HL-60/S4 treated with phorbol 12-myristate 13-acetate at 8.2 ng/mL for 4 days and 3 days (cell line): ENCODE measurements around the gene MICALL1.

ENCODE experiments used
- in situ Hi-C: fragments of 300-500 bp; cut with MboI; formaldehyde crosslinking; loops from 2 replicates; pipeline ENCODE4 v1.15.0; 2022; ENCODE audit warnings: low sequenced_read_pairs

The MICALL1 gene, protein sequence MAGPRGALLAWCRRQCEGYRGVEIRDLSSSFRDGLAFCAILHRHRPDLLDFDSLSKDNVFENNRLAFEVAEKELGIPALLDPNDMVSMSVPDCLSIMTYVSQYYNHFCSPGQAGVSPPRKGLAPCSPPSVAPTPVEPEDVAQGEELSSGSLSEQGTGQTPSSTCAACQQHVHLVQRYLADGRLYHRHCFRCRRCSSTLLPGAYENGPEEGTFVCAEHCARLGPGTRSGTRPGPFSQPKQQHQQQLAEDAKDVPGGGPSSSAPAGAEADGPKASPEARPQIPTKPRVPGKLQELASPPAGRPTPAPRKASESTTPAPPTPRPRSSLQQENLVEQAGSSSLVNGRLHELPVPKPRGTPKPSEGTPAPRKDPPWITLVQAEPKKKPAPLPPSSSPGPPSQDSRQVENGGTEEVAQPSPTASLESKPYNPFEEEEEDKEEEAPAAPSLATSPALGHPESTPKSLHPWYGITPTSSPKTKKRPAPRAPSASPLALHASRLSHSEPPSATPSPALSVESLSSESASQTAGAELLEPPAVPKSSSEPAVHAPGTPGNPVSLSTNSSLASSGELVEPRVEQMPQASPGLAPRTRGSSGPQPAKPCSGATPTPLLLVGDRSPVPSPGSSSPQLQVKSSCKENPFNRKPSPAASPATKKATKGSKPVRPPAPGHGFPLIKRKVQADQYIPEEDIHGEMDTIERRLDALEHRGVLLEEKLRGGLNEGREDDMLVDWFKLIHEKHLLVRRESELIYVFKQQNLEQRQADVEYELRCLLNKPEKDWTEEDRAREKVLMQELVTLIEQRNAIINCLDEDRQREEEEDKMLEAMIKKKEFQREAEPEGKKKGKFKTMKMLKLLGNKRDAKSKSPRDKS

DNA sequence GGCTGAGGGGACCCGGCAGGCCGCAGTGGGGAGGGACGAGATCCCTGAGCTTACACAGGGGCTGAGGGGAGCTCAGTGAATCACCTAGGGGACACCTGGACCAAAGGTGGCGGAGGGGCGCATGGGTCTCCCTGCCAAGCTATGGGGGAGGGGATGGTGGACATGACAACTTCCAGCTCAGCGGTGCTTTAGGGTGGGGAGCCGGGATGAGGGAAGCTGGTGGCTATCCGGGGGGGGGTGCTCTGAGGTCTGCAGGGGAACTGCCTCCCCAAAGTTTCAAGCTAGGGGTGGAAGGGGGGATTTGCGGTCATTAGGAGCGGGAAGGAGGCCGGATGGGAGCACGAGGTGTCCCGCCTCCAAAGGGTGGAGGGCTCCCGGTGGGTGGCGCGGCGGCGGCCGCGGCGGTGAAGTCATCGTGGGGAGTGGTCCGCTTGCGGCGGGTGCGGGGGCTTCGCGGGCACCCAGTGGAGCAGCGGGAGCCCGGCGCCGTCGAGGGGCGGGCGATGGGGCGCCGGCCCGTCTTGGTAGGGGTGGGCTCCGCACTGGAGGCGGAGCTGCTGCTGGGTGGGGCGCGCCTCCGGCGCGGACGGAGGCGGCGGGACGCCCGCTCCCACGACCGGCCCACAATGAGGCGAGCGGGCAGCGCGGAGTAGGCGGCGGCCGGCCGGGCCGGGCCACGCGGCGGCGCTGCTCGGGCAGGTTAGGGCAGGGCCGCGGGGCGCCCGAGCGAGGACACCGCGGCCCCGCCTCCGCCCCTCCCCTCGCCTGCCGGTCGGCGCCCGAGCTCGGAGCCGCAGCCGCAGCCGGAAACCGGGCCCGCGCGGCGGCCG, at the start of gene MICALL1:
Gene MICALL1 (plus strand): TSS at position 764 of the 830 bp plus-strand sequence. CDS start 126 bp downstream, outside the sequence.
- in situ Hi-C loops = no loop called here

DNA sequence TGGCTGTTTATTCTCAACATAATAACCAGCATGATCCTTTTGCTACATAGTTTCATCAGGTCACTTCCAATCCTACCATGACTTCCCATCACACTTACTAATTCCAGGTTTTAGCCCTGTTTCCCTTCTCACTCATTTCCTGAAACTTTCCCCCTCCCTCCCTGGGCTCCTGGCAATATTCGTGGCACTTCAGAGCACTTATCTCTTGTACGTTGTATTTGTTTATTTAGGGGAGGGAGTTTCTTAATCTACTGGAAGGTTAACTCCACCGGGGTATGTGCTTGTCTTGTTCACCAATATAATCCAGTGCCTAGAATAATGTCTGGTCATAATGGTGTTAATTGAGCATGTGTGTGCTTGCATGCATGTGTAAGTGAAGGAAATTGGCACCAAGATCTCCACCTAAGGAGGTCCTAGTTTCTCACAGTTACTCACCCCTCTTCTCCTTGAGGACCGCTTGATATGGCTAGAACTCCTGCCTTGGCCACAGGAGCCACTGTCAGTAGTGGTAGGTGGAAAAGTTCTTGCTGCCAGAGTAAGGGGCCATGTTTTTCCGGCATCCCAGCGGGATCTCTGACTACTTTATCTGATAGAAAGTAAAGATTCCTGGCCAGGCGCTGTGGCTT, 45.2 kb upstream of the MICALL1 start:
- in situ Hi-C loops = no loop called here

DNA sequence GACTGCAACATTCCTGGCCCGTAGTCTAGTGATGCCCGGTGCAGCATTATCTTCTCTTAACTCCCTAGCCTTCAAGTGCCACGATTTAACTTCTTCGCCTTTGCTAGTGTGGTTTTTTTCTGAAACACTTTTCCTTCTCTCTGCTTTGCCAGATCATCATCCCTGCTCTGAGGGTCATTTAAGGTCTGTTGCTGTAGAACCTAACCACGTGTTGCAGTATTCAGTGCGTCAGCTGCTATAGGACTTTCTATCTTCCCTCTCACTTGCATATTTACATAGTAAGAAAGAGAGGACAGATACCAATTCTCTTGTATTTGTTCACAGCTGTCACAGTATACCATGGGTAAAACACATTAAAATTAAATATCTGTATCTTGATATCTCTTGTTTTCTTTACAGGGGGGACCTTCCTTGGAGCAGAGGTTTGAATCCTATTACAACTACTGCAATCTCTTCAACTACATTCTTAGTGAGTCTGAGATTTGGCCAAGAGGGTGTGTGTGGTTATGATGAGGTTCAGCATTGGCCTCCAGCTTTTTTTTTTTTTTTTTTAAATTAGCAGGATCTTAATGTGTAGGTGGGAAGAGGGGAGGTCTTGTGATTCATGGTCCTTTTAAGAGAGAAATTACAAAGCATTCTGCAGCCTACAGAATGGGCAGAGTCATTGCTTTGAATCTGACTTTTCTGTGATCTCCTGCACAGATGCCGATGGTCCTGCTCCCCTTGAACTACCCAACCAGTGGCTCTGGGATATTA, 43.3 kb upstream of the MICALL1 start:
- in situ Hi-C loops = no loop called here

DNA sequence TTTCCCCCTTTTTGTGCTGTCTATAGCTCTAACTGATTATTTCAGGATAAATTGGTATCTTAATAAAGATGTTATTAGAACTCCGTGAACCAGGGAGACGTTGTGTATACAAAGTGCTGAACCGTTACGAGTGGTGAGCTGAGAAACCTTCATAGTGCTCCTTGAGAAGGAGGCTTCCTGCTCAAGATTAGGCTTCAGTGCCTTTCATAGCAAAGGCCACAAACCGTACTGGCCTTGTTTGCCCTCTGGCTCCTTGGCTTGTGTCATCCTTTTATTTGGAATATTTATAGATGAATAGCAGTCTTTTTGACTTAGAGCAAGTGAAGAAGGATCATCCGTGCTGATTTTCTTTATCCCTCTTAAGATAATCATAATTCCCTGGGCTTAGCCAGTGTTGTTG, 40.6 kb upstream of the MICALL1 start:
- in situ Hi-C loops = no loop called here

DNA sequence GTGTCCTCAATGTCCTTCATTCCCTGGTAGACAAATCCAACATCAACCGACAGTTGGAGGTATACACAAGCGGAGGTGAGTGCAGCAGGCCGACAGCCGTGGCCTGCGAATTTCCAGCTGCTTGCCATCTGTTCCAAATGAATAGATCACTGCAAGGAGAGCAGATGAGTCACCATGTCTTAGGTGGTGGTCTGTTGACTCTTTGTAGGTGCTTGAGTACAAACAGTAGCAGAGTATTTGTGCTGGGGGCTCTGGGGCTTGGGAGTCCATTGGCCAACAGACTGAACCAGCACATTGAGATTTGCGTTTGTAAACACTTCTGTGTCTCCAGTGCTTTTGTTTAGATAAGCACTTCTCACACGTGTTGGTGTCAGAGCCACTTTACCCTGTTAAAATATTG, 35.8 kb upstream of the MICALL1 start:
- in situ Hi-C loops = no loop called here

DNA sequence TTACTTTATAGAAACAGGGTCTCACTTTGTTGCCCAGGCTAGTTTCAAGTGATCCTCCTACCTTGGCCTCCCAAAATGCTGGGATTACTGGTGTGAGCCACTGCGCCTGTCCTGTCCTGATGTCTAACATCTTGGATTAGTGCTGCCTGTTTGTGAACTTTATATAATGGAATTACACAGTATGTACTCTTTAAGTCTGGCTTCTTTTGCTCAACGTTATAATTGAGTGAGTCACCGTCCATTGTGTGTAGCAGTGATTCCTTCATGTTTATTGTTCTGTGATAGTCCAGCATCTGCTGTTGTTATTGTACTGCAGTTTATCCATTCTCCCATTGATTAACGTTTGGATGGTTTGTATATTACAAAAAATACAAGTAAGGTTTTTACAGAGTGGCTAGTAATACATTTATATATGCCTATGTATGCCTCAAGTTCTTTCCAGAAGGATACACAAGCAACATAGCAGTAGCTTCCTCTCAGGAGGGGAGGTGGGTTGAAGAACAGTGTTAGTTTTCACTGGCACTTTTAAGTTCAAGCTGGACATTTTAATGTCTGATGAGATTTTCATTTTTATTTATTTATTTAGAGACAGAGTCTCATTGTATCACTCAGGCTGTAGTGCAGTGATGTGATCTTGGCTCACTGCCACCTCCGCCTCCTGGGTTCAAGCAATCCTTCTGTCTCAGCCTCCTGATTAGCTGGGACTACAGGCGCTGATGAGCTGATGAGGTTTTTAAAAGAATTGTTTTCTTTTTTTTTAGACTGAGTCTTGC, 25.2 kb upstream of the MICALL1 start:
- in situ Hi-C loops = no loop called here

DNA sequence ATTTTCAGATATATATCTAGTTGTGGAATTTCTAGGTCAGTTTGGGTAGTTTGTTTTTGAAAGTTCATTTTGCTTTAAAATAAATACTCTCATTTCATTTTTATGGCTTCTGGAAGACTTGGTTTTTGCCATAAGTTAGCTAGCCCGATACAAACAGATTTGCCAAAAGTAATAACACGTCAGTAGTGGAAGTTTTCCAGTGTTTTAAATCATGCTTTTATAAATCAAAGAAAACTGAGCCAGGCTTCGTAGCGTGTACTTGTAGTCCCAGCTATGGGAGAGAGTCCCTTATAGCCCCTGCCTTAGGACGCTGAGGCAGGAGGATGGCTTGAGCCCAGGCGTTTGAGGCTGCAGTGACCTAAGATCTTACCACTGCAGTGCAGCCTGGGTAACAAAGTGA, 21.7 kb upstream of the MICALL1 start:
- in situ Hi-C loops = no loop called here

DNA sequence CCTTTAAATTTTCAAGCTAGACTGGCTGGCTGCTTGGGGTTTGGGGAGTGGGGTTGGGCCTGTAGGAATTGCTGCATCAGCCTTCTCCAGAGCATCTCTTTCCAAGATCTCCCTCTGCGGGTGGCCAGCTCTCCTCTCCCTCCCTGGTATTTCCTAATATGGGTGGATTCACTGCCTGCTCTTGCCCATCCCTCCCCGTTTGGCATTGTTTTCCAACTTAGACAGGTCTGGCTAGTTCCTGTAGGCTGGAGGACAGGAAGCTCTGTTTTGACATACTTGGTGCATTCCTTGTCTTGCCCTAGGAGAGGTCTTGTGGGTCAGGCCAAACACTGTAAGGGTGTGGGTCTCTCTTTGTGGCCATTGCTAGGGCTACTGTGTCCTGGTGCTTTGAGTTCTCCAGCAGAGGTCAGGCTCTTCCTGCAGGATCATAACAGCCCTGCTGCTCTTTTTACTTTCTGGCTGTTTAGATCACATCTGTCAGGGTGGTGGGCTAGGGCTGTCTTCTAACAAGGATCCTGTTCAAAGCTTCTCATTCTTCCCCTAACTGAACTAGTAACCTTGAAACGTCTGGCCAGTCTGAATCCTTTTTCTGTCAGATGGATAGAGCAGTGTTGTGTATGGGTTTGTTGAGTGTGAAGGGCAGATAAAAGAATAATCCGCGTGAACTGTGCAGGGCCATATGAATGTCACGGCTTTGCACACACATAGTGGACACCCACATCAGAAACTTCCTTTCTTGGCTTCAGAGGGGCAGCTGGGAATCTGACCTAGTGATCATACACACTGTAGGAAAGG, 18.3 kb upstream of the MICALL1 start:
- in situ Hi-C loops = no loop called here

DNA sequence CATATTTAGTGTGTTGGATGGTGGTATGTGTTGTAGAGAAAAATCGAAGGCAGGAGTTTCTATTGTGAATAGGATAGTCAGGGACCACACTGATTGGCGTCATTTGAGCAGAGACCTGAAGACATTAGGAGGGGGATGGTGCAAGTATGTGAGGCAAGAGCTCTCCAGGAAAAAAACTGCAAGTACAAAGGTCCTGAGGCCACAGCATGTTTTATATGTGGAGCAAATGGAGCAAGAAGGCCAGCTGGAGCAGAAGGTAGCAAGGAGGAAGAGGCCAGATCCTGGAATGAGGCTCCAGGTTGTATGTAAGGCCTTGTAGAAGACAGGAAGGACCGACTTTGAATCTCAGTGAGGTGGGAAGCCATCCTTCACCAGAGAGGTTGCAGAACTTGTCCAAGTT, 14.2 kb upstream of the MICALL1 start:
- in situ Hi-C loops = no loop called here

DNA sequence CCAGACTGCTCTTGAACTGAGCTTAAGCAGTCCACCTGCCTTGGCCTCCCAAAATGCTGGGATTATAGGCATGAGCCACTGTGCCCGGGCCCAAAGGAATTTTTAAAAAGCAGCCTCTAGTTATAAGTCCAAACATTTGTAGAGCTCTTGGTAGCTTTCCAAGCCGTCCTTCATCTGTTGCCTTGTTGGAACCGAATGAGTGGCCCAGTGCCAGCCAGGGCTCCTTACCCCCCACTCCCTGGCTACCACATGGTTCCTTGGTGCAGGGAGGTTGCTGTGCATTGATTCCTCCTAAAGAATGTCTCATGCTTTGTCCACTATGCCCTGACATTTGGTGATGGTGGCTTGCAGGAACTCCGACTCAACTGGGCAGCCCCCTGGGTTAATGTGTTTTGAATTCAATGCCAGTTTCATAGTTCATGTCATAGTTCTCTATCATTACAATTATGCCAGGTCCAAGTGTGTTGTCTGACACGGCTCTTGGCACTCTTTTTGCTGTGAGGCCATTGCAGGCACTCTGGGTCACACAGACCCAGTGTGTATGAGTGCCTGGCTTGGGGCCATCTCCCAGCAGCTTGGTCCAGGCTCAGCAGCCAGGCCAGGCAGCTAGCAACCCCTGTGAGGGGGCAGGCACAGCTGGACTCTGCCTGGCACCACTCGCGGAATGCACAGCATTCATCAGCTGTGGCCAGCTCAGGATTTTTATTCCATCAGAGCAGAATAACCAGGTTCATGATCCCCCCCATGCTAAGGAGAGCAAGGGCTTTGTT, 13.3 kb upstream of the MICALL1 start:
- in situ Hi-C loops = no loop called here

DNA sequence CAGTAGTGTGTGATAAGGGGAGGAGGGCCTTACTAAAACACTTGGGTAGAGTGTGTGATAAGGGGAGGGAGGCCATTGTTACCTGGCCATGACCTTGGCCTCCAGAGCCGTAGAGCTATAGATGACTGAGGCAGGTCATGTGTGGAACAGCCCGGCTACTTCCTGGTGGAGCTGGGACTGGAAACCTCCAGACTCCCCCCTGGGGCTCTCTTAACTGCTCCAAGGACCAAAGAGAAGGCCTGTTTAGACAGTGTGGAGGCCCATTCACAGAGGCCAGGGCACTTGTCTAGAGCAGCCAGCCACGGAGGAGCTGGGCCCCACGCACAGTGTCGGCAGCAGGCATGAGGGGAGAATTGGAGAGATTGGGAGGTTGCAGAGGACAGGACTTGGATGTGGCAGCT, 12.5 kb upstream of the MICALL1 start:
- in situ Hi-C loops = no loop called here

DNA sequence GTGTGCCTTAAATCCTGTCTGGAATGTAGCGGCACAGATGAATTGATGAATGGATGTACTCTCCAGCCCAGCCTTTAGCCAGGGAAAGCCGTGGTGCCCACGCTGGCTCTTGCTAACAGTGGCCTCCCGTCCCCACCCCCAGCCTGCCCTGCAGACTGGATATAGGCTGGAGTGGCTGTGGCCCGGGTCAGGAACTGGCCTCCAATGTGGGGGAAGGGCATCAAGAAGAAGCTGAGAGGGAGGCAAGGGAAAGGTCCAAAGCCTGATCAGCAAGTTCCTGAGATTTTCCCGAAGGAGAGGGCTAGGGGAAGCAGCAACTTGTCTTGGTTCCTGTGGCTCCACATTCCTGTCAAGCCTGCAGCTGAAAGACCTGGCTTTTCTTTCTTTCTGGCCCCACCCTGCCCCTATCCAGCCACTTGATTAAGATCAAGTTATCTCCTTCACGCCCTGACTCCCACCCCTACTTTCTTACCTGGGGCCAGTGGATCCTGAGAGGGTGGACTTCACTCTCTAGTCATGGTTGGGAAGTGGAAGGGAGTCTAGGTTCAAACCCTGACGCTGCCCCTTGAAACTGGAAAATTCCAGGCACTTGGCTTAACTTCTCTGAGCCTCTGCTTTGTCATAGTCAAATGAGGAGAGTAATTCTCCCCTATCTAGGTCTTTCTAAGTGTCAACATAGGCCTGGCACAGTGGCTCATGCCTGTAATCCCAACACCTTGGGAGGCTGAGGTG, 11.0 kb upstream of the MICALL1 start:
- in situ Hi-C loops = no loop called here

DNA sequence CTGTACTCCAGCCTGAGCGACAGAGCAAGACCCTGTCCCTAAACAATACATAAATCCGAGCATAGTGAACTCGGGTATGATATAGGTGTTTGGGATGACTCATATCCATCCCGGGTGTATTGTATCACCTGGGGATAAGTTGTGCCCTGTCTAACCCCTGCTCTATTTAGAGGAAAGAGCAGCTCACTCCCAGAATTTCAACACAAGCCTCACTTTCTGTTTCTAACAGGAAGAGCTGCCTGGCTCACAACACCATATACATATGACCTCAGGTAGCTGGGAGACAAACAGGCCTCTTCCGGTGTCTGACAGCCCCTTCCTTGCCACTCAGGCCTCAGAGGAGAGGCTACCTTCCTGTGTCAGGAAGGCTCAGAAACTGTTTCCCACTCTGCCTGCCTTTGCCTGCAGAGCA, 9.9 kb upstream of the MICALL1 start:
- in situ Hi-C loops = no loop called here

DNA sequence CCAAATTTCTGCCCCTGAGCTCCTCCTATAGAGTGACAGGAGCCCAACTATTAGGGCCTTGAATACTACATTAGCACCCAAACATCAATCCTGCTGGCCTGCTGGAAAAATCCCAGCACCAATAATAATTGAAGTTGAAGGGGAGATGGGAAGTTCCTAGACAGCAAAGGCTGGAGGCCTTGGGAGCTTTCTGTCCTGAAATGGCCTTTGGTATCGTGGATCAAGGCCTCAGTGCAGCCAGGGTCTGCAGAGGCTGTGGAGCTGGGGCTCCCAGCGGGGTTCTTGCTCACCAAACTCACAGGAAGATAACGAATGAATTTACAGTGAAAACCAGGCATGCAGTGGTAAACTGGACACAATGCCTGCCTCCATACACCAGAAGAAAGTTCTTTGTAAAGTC, 9.2 kb upstream of the MICALL1 start:
- in situ Hi-C loops = no loop called here

DNA sequence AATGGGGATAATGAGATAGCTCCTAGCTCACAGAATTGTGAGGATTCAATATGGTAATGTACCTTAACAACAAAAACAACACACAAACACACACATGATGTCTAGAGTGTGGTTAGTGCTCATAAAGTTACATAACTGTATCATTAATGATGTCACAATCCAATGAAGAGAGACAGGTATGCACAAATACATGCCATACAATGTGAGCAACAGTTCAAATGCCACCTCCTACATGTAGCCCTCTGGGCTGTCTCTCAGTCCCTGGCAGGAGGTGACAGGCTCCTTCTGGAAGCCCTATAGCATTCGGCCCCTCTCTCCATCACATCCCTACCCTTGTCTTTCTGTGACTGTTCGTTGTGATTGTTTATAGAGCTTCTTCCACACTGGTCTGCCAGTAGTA, 8.3 kb upstream of the MICALL1 start:
- in situ Hi-C loops = no loop called here

DNA sequence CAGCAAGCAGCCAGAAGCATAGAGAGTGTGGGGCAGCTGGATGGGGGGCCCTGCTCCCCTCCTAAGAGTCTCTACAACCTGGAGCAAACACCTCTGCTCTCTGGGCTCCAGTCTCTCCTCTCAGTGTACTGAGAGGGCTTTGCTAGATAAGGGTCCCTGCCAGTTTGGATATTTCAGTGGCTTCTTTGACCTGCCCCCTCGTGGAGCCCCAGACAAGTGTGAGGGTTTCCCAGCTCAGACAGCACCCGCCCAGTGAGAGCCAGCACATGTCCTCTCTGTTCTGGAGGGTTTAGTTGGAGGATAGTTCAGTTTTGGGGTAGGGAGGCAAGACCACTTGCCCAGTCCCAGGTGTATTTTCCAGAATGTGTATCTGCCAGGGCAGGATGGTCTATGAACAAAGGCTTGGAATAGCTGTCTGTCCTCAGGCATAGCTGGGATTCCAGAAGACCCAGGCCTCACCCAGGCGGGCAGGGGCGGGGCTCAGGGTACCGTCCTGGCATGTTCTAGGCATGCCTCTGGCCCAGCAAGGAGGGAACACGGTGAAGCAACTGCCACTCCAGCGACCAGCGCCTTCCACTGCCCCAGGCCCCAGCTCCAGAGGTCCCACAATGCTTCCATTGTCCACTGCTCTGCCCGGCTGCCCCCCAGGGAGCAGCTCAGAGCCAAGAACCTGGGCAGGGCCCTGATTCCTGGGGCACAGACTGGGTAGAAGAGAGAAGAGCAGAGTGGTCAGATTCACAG, 7.5 kb upstream of the MICALL1 start:
- in situ Hi-C loops = no loop called here
